Lung microvascular endothelial cell (primary cell): ENCODE measurements around the gene WHRN. TPM values are rescaled to one million over a fixed set of nuclear protein-coding genes. Genes with fewer than 3 reads are reported as not detected.

Experiments
- DNase-seq, 2 donors: peaks; one replicate each; pipeline versions ENCODE4 v3.0.0 to v3.0.0-alpha.2; 2010; ENCODE audit warnings: low read depth in 2 of 2
- total RNA-seq: library from RNA; depleted of rRNA; stranded (reverse); fragments of >200 nt; gene quantifications from 2 replicates; pipeline ENCODE4 v1.2.1, GENCODE V29; 2014

Gene WHRN
- total RNA-seq, 1 donor from 2014 or later: 0.20 TPM

GRCh38 chr9:114472765-114473446, 32.4 kb downstream of the WHRN start:
- DNase-seq: no peak

DNA sequence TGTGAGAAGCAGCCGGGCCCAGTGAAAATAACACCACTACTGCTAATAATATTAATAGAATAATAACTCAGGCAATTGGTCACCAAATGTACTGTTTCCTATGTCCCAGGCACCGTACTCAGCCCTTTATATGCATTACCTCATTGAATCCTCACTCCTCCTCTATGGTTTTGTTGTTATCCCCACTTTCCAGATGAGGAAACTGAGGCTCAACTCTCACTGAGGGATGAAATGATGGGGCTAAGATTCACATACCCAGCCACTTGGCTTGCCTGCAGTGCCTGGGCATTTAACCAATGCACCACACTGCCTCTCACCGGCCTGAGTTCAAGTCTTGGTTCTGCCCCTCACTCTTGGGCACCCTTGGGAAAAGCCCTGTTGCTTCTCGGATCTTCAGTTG, 34.1 kb downstream of the WHRN start:
- no peak for DNase-seq

DNA sequence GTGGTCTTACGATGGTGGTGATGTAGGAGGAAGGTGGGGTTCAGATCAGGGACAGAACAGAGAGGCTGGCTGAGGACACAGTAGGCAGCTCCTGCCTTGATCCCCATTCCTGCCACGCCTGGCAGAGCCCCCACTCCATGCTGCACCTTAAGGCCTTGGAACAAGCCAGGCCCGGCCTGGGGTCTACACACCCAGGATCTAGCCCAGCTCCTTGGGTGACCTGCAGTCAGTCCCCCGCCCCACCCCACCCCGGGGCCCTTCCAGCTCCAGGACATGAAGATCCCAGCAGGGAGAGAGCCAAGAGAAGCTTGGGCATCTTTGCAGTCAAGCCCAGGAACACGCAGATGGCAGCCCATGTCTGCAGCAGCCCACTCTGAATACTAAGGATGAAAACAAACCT, 34.7 kb downstream of the WHRN start:
- no peak for DNase-seq

- no peak for DNase-seq
Measured at GRCh38 chr9:114470121-114470520, 35.2 kb downstream of the WHRN start.

GRCh38 chr9:114469091-114469853, 36.0 kb downstream of the WHRN start:
- no peak for DNase-seq

- no peak for DNase-seq
Measured at GRCh38 chr9:114467910-114468309, 37.4 kb downstream of the WHRN start.

GRCh38 chr9:114467226-114467750, 38.0 kb downstream of the WHRN start:
- no peak for DNase-seq

DNA sequence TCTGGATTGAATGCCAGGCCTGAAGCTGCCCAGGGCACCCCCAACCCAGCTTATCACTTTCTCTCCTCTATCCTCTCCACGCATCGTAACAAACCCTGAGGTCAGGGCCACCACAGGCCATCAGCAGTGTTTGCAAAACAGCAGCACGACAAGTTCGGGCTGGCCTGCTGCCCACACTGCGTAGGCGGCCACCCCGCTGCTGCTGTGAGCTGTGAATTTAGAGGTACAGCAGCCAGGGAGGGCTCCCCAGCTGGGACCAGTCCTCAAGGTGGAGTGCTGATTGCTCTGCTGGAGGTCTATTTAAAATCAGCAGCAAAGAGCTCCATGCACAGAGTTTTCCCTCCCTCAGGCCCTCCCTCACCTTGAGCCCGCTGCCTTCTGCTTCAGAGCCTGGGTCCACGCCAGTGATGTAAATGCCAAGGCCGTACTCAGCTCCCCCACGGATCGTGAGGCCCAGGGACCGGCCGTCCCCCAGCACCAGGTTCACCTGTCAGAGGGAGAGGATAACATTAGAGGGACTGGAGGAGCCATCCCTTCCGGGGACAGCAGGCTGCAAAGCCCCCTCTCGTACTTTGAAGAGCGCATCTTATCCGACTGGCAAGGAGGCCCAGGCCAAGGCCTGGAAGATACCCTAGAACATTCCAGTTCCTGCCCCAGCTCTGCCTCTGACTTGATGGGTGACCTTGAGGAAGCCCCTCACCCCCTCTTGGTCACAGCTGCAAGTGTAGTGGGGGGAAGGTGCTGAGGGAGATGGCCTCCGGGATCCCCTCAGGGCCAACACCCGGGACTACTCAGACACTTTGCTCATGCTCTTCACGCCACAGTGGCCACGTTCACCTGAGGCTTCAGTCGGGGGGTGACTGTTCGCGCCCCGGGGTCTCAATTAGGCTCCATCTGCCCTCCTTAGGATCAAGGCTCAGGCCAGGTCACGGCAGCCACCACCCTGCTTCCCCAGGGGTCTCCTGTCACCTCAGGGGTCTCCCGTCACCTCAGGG, 39.1 kb downstream of the WHRN start:
- DNase-seq: no peak

- DNase-seq: no peak
Measured at GRCh38 chr9:114465417-114465816, 39.9 kb downstream of the WHRN start.

- no peak for DNase-seq
Measured at GRCh38 chr9:114464281-114465051, 40.8 kb downstream of the WHRN start.

DNA sequence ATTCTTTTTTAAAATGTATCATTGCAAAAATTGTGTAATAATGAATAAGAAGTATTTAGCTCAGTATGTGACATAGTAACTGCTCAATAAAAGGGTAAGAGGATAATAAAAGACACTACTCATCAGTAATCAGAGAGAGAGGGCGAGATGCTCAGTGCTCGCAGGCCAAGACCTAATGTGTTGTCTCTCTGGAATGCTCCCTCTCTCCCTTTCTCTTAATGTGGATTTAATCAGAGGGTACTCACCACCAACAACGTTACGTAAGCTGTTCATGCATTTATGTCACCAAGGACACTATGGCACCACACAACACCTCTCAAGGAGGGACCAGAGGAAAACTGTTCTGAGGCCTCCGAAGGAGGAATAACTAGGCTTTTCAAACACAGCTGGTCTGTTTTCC, 42.5 kb downstream of the WHRN start:
- DNase-seq: no peak

- no peak for DNase-seq
Measured at GRCh38 chr9:114461468-114461867, 43.8 kb downstream of the WHRN start.

DNA sequence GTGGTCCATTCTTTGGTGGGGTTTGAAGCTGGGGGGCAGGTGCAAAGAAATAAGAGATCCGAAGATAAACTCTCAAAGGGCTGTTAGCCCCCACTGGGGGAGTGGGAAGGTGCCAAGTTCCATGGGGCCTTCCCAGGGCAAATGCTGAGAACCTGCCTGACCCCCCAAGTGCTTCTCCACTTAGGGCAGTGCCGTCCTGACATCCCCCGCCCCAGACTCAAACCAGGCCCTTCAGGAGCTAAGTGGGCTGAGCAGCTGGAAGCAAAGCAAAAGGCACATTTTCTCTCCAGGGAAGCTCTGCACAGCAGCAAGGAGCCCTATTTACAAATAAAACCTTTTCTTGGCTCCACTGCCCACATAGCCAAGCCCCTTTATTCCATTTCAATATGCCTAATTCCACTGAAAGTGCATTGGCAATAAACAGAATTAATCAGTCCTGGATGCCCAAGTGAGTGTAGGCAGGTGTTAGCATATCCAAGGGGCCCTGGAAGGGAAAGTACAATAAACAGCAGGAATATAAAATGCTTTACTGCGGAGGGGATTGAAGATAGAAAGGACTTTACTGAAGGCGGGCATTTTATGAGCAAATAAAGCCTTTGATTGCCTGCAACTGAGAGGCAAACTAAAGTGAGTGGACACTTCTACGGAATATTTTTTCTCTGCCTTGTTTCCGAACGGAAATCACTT, 44.6 kb downstream of the WHRN start:
- no peak for DNase-seq

- DNase-seq: no peak
Measured at GRCh38 chr9:114459464-114459863, 45.8 kb downstream of the WHRN start.

DNA sequence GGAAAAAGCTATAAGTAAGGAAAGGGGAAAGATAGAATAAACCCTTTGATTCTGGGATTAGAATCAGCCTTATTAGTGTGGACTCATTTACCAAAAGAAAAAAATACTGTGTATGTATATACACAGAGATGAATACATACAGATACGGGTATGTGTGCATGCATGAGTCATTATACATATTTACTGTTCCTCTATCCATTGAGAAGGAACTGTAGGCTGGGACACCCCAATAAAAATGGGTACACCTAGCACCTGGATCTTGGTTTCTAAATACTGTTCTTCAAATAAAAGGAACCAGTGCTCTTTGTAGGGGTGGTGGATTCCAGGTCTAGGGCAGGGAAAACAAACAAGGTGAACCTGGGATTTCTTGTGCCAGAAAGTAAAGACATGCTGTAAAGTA, 48.3 kb downstream of the WHRN start:
- DNase-seq: no peak

GRCh38 chr9:114454652-114455051, 50.6 kb downstream of the WHRN start:
- DNase-seq: no peak

GRCh38 chr9:114452219-114453165, 52.8 kb downstream of the WHRN start:
- peak in 1 of 2 donors; percentile 15 for DNase-seq

GRCh38 chr9:114451707-114452031, 53.6 kb downstream of the WHRN start:
- DNase-seq: no peak
